Skin of body (tissue), 2 donors: ENCODE results near the gene CDC16. TPM values are rescaled to one million over a fixed set of nuclear protein-coding genes. Genes with fewer than 3 reads are reported as not detected.
"Not testable (repeated sequence)": the region's sequence is repeated elsewhere in the genome, so short reads cannot be mapped to it uniquely, and the experiment has no call there.

Source experiments
- DNase-seq: peaks from one replicate; lab custom pipeline; 2025; lab: John Stamatoyannopoulos, UW
- total RNA-seq: library from RNA; depleted of rRNA; stranded (reverse); fragments of >200 nt; gene quantifications from one replicate; pipeline ENCODE4 v1.2.3, GENCODE V29; 2014

Gene CDC16, protein sequence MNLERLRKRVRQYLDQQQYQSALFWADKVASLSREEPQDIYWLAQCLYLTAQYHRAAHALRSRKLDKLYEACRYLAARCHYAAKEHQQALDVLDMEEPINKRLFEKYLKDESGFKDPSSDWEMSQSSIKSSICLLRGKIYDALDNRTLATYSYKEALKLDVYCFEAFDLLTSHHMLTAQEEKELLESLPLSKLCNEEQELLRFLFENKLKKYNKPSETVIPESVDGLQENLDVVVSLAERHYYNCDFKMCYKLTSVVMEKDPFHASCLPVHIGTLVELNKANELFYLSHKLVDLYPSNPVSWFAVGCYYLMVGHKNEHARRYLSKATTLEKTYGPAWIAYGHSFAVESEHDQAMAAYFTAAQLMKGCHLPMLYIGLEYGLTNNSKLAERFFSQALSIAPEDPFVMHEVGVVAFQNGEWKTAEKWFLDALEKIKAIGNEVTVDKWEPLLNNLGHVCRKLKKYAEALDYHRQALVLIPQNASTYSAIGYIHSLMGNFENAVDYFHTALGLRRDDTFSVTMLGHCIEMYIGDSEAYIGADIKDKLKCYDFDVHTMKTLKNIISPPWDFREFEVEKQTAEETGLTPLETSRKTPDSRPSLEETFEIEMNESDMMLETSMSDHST
- total RNA-seq, result 71.2 TPM

DNA sequence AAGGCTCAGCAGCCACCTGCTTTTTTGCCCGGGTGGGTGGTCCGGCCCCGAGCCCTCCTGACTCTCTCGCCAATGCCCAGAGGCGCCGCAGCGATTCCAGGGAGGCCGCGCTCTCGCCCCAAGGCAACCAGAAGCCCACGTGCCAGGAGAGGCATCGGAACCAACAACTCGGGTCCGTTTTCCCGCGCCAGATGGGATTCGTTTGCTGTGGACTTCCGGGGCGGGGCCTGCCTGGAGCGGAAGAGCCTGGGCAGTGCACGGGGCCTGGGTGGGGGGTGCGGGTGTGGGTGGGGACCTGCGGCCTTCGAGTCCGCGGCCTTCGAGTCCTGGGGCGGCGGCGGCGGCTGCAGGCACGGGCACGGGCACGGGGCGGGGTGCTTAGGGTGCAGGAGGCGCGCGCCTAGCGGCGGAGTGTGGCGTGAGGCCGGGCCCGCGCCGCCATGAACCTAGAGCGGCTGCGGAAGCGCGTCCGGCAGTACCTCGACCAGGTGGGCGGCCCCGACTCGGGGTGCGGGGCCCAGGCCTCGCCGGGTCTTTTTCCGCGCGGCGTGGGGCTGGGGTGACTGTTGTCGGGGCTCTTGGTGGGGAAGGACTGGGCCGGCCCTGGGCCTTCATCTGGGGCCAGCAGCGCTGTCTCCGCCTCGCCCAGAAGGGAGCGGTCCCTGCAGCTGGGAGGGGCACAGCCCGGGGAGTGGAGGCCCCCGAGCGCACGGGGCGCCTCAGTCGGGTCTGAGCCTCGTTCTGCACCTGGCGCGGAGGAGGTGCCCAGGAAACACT lies at the start of gene CDC16:
Gene CDC16, plus strand, starts transcription at position 253 of the 777 bp plus-strand sequence. Its CDS starts 188 bp downstream, at position 441.
- DNase-seq, result peak; percentile 85

DNA sequence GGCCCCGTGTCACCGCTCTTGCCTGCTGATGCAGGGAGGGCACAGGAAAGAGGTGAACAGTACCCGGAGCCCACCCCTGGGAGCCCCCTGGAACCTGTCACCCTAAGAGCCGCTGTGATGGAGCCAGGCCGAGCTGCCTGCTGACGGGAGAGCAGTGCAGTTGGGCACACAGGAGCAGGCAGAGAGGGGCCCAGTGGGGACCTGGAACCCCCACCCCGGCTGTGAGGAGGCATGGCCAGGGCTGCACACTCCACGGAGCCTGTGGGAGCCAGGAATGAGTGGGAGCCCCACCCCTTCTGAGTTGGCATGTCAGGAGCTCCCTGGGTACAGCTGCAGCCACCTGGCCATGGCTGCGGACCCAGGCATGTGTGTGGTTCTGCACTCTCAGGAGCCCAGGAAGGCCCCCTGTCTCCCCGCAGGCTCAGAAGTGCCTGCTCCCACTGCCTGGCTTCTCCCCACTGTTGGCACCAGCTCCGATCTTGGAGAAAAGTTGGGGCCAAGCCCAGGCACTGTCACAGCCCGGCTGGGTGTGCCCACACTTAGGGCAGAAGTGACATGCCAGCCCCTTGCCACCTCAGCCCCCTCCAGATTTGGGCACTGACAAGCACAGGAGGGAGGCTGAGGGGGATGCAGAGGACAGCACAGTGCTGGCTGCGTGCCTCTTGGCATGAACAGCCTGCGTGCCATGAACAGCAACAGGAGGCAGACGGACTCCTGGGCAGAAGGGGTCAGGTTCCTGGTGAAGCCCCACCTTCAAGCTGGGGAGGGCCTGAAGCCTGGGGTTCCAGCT lies 49.3 kb upstream of the CDC16 start:
- DNase-seq, result no peak

DNA sequence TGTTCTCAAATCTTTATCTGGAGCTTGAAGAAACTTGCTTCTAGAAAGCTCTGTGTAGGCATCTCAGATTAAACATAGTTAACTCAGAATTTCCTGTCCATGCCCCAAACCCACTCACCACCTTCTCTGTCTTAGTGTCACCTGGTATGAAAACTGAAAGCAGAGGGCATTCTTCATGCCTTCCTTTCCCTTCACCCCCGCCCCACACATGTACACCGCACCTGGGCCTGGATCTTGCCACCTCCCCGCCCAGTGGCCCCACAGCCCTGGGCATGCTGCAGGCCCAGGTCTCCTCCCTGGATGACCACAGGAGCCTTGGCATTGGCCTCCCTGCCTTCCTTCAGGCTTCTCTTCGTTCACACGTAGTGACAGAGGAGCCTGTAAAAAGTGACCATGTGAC lies 39.8 kb upstream of the CDC16 start:
- DNase-seq, result no peak

DNA sequence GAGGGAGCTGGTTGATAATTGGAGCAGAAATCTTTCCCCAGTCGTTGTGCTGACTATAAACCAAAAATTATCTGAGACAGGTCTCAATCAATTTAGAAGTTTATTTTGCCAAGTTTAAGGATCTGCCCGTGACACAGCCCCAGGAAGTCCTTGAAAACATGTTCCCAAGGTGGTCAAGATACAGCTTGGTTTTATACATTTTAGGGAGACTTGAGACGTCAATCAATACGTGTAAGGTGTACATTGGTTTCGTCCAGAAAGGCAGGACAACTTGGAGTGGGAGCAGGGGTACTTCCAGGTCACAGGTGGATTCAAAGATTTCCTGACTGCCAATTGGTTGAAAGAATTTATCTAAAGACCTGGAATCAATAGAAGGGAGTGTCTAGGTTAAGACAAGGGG lies 38.1 kb upstream of the CDC16 start:
- no peak for DNase-seq

DNA sequence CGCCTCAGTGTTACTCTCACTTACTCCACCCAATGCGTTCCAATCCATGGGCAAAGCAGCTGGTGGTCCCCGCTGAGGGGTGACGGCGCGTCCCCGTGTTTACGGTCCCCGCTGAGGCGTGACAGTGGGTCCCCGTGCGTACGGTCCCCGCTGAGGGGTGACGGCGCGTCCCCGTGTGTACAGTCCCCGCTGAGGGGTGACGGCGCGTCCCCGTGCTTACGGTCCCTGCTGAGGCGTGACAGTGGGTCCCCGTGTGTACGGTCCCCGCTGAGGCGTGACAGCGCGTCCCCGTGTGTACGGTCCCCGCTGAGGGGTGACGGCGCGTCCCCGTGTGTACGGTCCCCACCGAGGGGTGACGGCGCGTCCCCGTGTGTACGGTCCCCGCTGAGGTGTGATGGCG lies 36.1 kb upstream of the CDC16 start:
- no peak for DNase-seq

DNA sequence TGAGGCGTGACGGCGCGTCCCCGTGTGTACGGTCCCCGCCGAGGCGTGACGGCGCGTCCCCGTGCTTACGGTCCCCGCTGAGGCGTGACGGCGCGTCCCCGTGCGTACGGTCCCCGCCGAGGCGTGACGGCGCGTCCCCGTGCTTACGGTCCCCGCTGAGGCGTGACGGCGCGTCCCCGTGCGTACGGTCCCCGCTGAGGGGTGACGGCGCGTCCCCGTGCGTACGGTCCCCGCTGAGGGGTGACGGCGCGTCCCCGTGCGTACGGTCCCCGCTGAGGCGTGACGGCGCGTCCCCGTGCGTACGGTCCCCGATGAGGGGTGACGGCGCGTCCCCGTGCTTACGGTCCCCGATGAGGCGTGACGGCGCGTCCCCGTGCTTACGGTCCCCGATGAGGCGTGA lies 35.2 kb upstream of the CDC16 start:
- not testable (repeated sequence) for DNase-seq

DNA sequence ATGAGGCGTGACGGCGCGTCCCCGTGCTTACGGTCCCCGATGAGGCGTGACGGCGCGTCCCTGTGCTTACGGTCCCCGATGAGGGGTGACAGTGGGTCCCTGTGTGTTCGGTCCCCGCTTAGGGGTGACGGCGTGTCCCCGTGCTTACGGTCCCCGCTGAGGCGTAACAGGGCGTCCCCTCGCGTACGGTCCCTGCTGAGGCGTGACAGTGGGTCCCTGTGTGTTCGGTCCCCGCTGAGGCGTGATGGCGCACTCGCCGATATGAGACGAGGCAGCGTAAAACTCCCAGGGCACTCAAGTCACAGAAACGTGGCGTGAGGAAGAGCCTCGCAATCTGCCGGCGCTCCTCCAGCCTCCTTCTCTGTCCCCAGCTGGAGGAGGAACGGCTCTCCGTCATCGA lies 34.7 kb upstream of the CDC16 start:
- no peak for DNase-seq

DNA sequence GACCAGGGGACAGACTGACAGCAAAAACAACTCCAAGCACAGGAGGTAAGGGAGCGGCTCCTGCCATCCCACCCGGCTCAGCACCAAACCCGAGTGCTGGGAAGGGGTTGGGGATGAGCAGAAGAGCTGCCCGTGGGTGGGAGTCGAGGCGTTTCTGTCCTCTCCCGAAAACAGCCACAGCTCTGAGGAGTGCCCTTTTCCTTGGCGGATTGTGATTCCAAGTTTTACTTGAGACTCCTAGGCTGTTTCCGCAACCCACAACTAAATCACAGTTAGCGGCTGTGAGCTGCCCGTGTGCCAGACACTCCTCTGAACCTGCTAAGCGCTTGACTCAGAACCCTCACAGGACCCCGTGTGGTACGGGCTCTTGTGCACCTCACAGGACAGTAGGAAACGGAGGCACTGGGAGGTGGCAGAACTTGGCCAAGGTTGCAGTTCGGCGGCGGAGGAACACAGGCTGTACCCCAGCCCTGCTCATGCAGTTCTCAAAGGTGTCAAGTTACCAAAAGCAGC lies 34.2 kb upstream of the CDC16 start:
- DNase-seq, result no peak

DNA sequence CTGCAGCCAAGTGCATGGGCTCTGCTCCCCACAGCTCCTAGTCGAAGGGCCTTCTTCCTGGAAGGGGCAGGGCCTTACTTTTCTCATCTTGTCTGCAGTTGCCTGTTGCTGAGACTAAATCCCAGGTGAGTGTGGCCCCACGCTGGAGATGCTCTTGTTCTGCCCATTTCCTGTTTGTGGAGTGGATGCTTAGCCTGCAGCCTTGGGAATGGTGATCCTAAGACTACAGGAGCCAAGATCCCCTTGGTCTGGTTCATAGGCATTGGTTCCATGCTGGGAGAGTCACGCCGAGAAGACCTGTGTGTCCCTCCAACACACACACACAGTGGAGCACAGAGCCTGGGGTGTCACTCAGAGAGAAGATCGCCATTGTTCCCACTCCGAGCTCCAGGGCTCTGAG lies 32.1 kb upstream of the CDC16 start:
- DNase-seq, result no peak

DNA sequence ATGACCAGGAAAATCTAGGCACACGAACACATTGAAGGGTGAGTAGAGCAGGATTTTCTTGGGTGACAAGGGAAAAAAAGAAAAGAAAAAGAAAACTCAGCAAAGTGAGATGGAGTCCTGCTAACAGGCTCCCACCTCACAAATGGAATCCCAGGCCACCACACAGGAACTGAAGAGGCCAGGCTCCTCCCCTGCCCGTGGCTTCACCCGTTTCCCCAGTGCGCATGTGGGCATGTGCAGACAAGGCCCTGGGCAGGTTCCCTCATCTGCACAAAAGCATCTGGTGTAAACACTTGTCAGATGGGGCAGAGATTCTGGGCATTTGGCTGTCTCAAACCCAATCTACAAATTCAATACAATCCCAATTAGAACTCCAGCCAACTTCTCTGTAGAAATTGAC lies 31.2 kb upstream of the CDC16 start:
- DNase-seq, result no peak

DNA sequence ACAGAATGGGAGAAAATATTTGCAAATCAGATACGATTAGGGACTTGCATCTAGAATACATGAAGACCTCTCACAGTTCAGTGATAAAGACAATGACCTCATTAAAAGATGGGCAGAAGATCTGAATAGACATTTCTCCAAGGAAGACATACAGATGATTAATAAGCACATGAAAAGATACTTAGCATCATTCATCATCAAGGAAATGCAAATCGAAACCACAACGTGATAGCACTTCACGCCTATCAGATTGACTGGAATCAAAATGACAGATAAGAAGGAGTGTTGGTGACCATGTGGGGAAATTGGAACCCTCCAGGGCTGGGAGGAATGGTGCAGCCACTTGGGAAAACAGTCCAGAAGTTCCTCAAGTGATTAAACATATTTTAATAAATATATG lies 29.8 kb upstream of the CDC16 start:
- DNase-seq, result no peak

DNA sequence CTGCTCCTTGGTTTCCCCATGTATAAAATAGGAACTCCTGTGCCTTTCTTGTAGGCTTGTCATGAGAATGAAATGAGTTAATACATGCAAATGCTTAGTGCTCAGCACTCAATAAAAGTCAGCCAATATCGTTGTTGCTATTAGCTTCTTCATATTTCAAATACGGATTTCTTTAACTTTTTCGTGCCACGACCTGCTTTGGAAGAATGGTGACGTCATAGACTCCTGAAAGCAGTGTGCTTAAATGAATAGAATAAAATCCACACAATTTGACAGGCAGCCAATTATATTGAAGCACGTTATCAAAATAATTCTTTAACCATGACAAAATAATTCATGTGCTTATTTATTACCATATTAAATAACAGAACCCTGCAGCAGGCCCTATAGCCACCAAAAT lies 26.6 kb upstream of the CDC16 start:
- no peak for DNase-seq

DNA sequence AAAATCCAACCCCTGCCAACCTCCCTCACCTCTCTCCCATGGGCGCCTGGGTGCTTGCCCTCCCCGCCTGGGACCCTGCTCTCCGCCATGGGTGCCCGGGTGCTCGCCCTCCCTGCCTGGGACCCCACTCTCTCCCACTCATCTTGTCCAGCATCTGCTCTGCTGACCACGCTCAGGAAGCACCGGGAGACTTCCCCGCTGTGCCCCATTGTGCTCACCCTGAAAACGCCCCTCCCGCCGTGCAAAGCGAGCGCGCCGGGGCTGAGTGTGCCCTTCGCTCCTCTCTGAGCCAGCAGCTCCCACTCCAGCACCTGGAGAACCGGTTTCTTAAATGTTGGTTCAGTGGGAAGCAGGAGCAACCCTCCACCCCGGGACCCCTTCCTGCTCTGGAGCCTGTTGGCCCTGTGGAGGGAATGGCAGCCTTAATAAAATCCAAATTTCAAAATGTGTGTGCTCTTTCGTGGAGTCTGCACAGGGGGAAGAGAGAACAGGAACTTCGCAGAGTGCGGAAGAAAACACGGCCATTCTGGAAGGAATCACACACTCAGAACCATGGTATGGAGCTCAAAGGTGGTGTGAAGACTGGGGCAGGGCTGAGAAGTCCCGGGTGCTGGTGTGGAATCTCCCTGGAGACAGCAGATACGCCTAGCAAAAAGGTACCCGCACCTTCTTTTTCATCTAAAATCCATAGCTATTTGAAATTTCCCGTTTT lies 23.1 kb upstream of the CDC16 start:
- no peak for DNase-seq

DNA sequence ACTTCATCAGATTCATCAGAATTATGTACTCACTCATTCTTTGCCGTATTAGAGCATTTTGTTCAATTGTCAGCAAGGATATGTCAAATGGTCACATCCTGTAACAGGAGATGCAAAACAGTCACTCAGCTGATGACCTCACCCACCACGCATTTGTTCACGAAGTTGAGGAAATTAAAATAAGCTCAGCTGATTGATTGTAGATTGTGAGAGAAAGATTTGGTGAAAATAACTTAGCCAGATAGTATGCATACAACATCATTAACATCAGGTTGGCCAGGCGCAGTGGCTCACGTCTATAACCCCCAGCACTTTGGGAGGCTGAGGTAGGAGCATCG lies 22.6 kb upstream of the CDC16 start:
- no peak for DNase-seq

DNA sequence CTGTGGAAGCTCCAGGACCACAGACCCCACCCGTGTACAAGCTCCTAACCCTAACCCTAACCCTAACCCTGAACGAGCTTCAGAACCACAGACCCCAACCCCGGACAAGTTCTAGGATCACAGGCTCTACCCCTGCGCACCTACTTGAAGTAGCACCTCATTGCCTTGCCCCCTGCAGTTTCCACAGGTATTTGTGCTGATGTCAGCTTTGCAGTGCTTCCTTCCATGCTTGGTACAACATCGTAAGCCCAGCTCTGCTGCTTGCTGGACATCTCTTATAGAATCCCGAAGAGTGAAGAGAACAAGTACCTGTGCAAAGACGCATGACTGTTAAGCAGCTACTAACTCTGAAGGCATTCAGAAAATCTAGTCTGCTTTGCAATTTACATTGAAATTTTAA lies 20.7 kb upstream of the CDC16 start:
- no peak for DNase-seq

DNA sequence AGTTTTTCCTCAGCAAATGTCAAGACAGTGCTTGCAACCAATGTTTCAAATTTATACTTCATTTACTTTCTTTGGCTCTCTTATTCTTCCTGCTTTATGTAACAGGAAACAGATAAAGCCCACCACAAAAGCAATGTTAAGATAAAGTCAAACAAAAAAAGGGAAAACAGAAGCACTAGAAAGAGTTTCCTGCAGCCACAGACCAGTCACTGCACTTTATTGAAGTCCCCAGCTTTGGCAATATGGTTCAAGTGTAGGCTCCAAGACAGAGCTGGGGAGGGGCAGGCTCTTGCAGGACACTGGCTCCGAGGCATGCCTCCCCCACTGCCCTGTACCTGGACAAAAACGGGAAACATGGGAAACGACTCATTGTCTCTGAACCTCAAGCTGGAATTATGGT lies 15.3 kb upstream of the CDC16 start:
- DNase-seq, result no peak

DNA sequence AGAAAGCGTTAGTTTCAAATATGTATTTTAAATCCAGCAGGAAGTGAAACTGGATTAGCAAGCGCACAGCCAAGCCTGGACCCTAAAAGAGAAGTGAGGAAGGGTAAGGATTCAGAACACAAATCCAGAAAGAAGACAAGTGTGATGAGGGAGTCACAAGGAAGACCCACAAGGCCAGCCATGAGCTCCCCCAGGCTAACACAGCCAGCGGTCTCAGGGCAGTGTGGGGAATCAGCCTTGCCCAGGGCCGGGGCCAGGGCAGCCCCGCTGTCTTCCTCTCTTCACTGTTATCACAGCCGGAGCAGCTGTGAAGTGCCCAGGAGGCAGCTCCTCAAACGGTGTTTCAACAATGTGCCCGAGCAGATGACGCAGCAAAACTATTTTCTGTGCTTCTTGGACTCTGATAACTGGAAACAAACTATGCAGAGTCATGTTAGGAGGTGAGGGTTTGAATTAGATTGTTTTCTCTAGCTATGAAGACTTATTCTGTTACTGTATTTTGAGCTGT lies 12.2 kb upstream of the CDC16 start:
- no peak for DNase-seq

DNA sequence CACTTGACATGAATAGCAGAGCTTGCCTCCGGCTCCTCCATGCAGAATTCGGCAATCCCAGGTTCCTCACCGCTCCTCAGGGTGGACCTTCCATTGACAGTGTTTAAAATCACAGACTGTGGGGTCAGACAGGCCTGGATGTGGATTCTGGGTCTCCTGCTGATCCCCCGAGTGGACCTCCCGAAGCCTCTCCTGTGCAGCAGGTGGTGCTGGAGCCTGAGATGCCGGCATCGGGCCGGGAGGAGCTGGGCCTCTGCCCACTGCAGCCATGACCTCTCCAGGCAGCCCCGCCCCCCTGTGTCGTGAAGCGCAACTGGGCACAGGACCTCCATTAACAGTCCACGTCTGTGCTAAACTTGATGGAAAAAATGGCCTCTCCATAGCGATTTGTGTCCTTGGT lies 10.5 kb upstream of the CDC16 start:
- DNase-seq, result no peak

DNA sequence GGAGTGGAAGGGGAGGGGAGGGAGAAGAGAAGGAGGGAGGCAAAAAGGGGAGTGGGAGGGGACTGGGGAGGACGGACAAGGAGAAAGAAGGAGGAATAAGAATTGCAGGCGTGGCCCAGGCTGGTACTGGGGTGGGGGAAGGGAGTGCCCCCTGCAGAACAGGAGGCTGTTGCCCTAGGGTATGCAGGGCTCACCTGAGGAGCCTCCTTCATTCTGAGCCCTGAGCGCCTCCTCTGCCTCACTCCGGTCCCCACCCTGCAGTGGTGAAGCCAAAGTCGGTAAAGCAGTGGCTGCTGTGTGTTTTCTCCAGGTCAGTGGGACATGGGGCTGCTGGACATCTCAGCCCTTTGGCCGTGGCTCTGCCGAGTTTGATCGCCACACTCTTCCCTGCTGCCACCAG lies 9.1 kb upstream of the CDC16 start:
- DNase-seq, result no peak

DNA sequence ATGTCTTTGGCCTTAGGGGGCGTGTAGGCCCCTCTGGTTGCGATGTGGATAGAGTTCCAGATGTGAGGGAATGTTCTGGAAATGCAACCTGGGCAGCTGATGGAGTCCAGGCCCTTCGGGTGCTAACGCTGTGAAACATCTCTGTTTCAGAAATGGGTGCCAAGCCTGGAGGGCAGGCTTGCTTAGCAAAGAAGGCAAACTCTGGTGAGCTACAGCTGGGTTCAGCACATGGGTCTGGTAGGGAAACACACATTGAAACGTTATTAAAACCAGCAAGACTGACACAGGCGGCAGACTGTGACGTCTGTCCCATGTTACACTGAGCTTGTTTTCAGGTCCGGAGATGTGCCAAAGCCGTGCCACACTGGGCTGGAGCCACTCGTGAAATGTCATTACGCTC lies 8.6 kb upstream of the CDC16 start:
- no peak for DNase-seq
